KOPT-K1 (cell line): ENCODE data around the gene VRK1.
"Not testable (repeated sequence)": the region's sequence is repeated elsewhere in the genome, so short reads cannot be mapped to it uniquely, and the experiment has no call there.

Experiments used
- H3K27ac ChIP-seq: fragments of 200-600 bp; sonication (generic); 2 replicates; pipeline ENCODE4 v1.5.1; 2016; ENCODE audit warnings: antibody characterized with exemption, mild to moderate bottlenecking, low read depth, low read length; ENCODE audit not compliant: poor library complexity, severe bottlenecking
- H3K36me3 ChIP-seq: fragments of 200-600 bp; sonication (generic); 2 replicates; pipeline ENCODE4 v1.5.1; 2017; ENCODE audit warnings: antibody characterized with exemption, mild to moderate bottlenecking, low read length, moderate library complexity; ENCODE audit not compliant: insufficient read depth
- H3K9me3 ChIP-seq: fragments of 200-600 bp; sonication (generic); 2 replicates; pipeline ENCODE4 v1.5.1; 2017; ENCODE audit warnings: antibody characterized with exemption, low read length, mild to moderate bottlenecking; ENCODE audit not compliant: insufficient read depth, poor library complexity, severe bottlenecking

VRK1 gene

GRCh38 chr14:96863986-96864330 is 66.8 kb downstream of the VRK1 start:
- Histone ChIP-seq H3K27ac (no peak overlapping the region), H3K36me3 (peaks cover 90% of the 10 kb centered on the region), H3K9me3 (no peaks in the 10 kb centered on the region)

GRCh38 chr14:96867634-96868033 is 70.5 kb downstream of the VRK1 start:
- H3K36me3 ChIP-seq = peaks cover 93% of the 10 kb centered on the region
- no peaks in the 10 kb centered on the region for H3K9me3 ChIP-seq
- no peak overlapping the region for H3K27ac ChIP-seq

GRCh38 chr14:96874127-96874526 is 76.9 kb downstream of the VRK1 start:
- no peaks in the 10 kb centered on the region for H3K9me3 ChIP-seq
- peaks cover 90% of the 10 kb centered on the region for H3K36me3 ChIP-seq
- H3K27ac ChIP-seq = no peak overlapping the region

- H3K9me3 ChIP-seq = peaks cover 5% of the 10 kb centered on the region
- H3K36me3 ChIP-seq = peaks cover 89% of the 10 kb centered on the region
- H3K27ac ChIP-seq = no peak overlapping the region
These were observed 79.6 kb downstream of the VRK1 start for GRCh38 chr14:96876747-96877146.

- H3K36me3 ChIP-seq = peaks cover 79% of the 10 kb centered on the region
- peaks cover 18% of the 10 kb centered on the region for H3K9me3 ChIP-seq
- no peak overlapping the region for H3K27ac ChIP-seq
These were observed 84.5 kb downstream of the VRK1 start for GRCh38 chr14:96881713-96882112.

GRCh38 chr14:96883974-96884373 is 86.8 kb downstream of the VRK1 start:
- Histone ChIP-seq H3K9me3 (peaks cover 18% of the 10 kb centered on the region), H3K36me3 (peaks cover 75% of the 10 kb centered on the region)
- not testable (repeated sequence) for H3K27ac ChIP-seq

GRCh38 chr14:96888158-96888557 is 91.0 kb downstream of the VRK1 start:
- Histone ChIP-seq H3K36me3 (peaks cover 43% of the 10 kb centered on the region), H3K9me3 (no peaks in the 10 kb centered on the region), H3K27ac (no peak overlapping the region)

GRCh38 chr14:96888593-96888992 is 91.4 kb downstream of the VRK1 start:
- Histone ChIP-seq H3K27ac (no peak overlapping the region), H3K36me3 (peaks cover 43% of the 10 kb centered on the region), H3K9me3 (no peaks in the 10 kb centered on the region)

GRCh38 chr14:96889091-96889490 is 91.9 kb downstream of the VRK1 start:
- Histone ChIP-seq H3K9me3 (no peaks in the 10 kb centered on the region), H3K36me3 (peaks cover 43% of the 10 kb centered on the region), H3K27ac (no peak overlapping the region)

- no peak overlapping the region for H3K27ac ChIP-seq
- H3K36me3 ChIP-seq = peaks cover 23% of the 10 kb centered on the region
- H3K9me3 ChIP-seq = no peaks in the 10 kb centered on the region
These were observed 96.9 kb downstream of the VRK1 start for GRCh38 chr14:96893966-96894622.

- H3K9me3 ChIP-seq = no peaks in the 10 kb centered on the region
- peaks cover 18% of the 10 kb centered on the region for H3K36me3 ChIP-seq
- H3K27ac ChIP-seq = no peak overlapping the region
These were observed 97.8 kb downstream of the VRK1 start for GRCh38 chr14:96894966-96895365.

GRCh38 chr14:96895658-96896271 is 98.6 kb downstream of the VRK1 start:
- Histone ChIP-seq H3K27ac (no peak overlapping the region), H3K9me3 (no peaks in the 10 kb centered on the region), H3K36me3 (peaks cover 18% of the 10 kb centered on the region)

GRCh38 chr14:96897184-96897583 is 100.0 kb downstream of the VRK1 start:
- Histone ChIP-seq H3K9me3 (no peaks in the 10 kb centered on the region), H3K36me3 (peaks cover 18% of the 10 kb centered on the region), H3K27ac (no peak overlapping the region)

GRCh38 chr14:96901227-96901626 is 104.0 kb downstream of the VRK1 start:
- no peak overlapping the region for H3K27ac ChIP-seq
- no peaks in the 10 kb centered on the region for H3K9me3 ChIP-seq
- peaks cover 9% of the 10 kb centered on the region for H3K36me3 ChIP-seq

GRCh38 chr14:96902004-96902403 is 104.8 kb downstream of the VRK1 start:
- Histone ChIP-seq H3K9me3 (no peaks in the 10 kb centered on the region), H3K27ac (no peak overlapping the region), H3K36me3 (peaks cover 10% of the 10 kb centered on the region; the same call in 1 of the 2 replicates)

- no peak overlapping the region for H3K27ac ChIP-seq
- peaks cover 14% of the 10 kb centered on the region for H3K9me3 ChIP-seq
- peaks cover 17% of the 10 kb centered on the region for H3K36me3 ChIP-seq
These were observed 106.4 kb downstream of the VRK1 start for GRCh38 chr14:96903444-96904023.
